H1 (cell line): Measurements from ENCODE around the gene ALDH5A1. TPM values are rescaled to one million over a fixed set of nuclear protein-coding genes. Genes with fewer than 3 reads are reported as not detected.

Source experiments
- CHD7 ChIP-seq: fragments of 300-600 bp; sonication (generic); IDR thresholded peaks from 2 replicates; pipeline ENCODE4 v1.7.1; 2012; ENCODE audit warnings: low read length, moderate library complexity, mild to moderate bottlenecking, inconsistent platforms; ENCODE audit not compliant: insufficient replicate concordance
- POLR2AphosphoS5 ChIP-seq: IDR thresholded peaks from 2 replicates; pipeline ENCODE4 v1.6.1; 2011; ENCODE audit warnings: low read depth, low read length
- TCF12 ChIP-seq: IDR thresholded peaks from 2 replicates; pipeline ENCODE4 v1.6.1; 2011; ENCODE audit warnings: low read depth, mild to moderate bottlenecking, low read length
- polyA plus RNA-seq, 7 experiments: library from polyadenylated mRNA; depleted of rRNA in 3 of 7; stranded (reverse) in 5 of 7; unstranded in 2 of 7; fragments of >200 nt in 5 of 7; fragments of 200-250 nt in 2 of 7; gene quantifications; 1 replicate in 5 of 7; 2 replicates in 1 of 7; 4 replicates in 1 of 7; pipeline versions ENCODE4 v1.2.1 to v1.2.3, GENCODE V29; 2011 to 2013; ENCODE audit warnings: missing spikeins in 2 of 7, mixed read lengths in 2 of 7
- total RNA-seq: library from RNA; stranded (reverse); fragmentation: NEBNext Ultra II Directional; extraction: Animal tissue kit (Norgen Biotek cat#: 25700); gene quantifications from 2 replicates; pipeline ENCODE4 v1.2.1, GENCODE V29; 2021

ALDH5A1 gene
- total and polyA plus RNA-seq, 2 of the 8 experiments (the other 6 are each of a cell fraction or from before 2014, with no cell fraction given), result 1.5 to 2.4 TPM

- TF ChIP-seq CHD7, result no peak
- no peak for TF ChIP-seq TCF12
- TF ChIP-seq POLR2AphosphoS5, result no peak
- TF ChIP-seq, all 59 proteins: peak for 0
Measured at GRCh38 chr6:24469811-24470210, 25.0 kb upstream of the ALDH5A1 start (continued).
